Trophoblast cell (in vitro differentiated cells and primary cell): ENCODE data around the gene SAMD14.

Experiments used
- DNase-seq, 2 donors: peaks; one replicate each; pipeline ENCODE4 v3.0.0-alpha.2; 2016
- H2AFZ ChIP-seq: 2 replicates; pipeline ENCODE4 v1.6.1; 2013; ENCODE audit warnings: low read length, moderate library complexity, mild to moderate bottlenecking; ENCODE audit not compliant: insufficient read depth, poor library complexity
- H2AK5ac ChIP-seq: 2 replicates; pipeline ENCODE4 v1.6.1; 2013; ENCODE audit warnings: mild to moderate bottlenecking, low read length
- H2BK120ac ChIP-seq: 2 replicates; pipeline ENCODE4 v1.6.1; 2013; ENCODE audit warnings: low read length, mild to moderate bottlenecking, moderate library complexity; ENCODE audit not compliant: insufficient read depth, poor library complexity
- H2BK12ac ChIP-seq: 2 replicates; pipeline ENCODE4 v1.6.1; 2013; ENCODE audit warnings: mild to moderate bottlenecking, low read length, moderate library complexity
- H2BK5ac ChIP-seq: 2 replicates; pipeline ENCODE4 v1.6.1; 2013; ENCODE audit warnings: low read length, low read depth, moderate library complexity, mild to moderate bottlenecking; ENCODE audit not compliant: poor library complexity
- H3K14ac ChIP-seq: 2 replicates; pipeline ENCODE4 v1.6.1; 2013; ENCODE audit warnings: mild to moderate bottlenecking, low read length
- H3K18ac ChIP-seq: 2 replicates; pipeline ENCODE4 v1.6.1; 2013; ENCODE audit warnings: mild to moderate bottlenecking, low read length
- H3K23ac ChIP-seq: 2 replicates; pipeline ENCODE4 v1.6.1; 2013; ENCODE audit warnings: low read length
- H3K27ac ChIP-seq: 2 replicates; pipeline ENCODE4 v1.5.1; 2013; ENCODE audit warnings: low read depth, mild to moderate bottlenecking, inconsistent platforms, low read length, moderate library complexity
- H3K27me3 ChIP-seq: 2 replicates; pipeline ENCODE4 v1.6.1; 2013; ENCODE audit warnings: inconsistent platforms, mild to moderate bottlenecking, low read length, moderate library complexity; ENCODE audit not compliant: insufficient read depth
- H3K36me3 ChIP-seq, 2 experiments: 1 replicate in 1 of 2; 2 replicates in 1 of 2; pipeline ENCODE4 v1.6.1; 2013; ENCODE audit warnings: low read length in 2 of 2, mild to moderate bottlenecking in 2 of 2, moderate library complexity in 1 of 2; ENCODE audit not compliant: insufficient read depth in 2 of 2, control insufficient read depth in 1 of 2
- H3K4ac ChIP-seq: 2 replicates; pipeline ENCODE4 v1.6.1; 2013; ENCODE audit warnings: low read depth, mild to moderate bottlenecking, low read length, moderate library complexity
- H3K4me1 ChIP-seq, 2 experiments: 1 replicate in 1 of 2; 2 replicates in 1 of 2; pipeline ENCODE4 v1.6.1; 2013; ENCODE audit warnings: low read length in 2 of 2, mild to moderate bottlenecking in 2 of 2, moderate library complexity in 1 of 2; ENCODE audit not compliant: insufficient read depth in 2 of 2, control insufficient read depth in 1 of 2
- H3K4me2 ChIP-seq: 2 replicates; pipeline ENCODE4 v1.6.1; 2013; ENCODE audit warnings: inconsistent platforms, mild to moderate bottlenecking, low read length, moderate library complexity
- H3K4me3 ChIP-seq: 2 replicates; pipeline ENCODE4 v1.5.1; 2013; ENCODE audit warnings: mild to moderate bottlenecking, low read depth, low read length, inconsistent platforms
- H3K79me1 ChIP-seq: one replicate; pipeline ENCODE4 v1.6.1; 2013; ENCODE audit warnings: low read length
- H3K79me2 ChIP-seq: 2 replicates; pipeline ENCODE4 v1.6.1; 2013; ENCODE audit warnings: low read length, mild to moderate bottlenecking; ENCODE audit not compliant: control insufficient read depth, insufficient read depth, poor library complexity
- H3K9ac ChIP-seq: 2 replicates; pipeline ENCODE4 v1.6.1; 2013; ENCODE audit warnings: mild to moderate bottlenecking, low read length
- H3K9me3 ChIP-seq: 2 replicates; pipeline ENCODE4 v1.6.1; 2013; ENCODE audit warnings: low read depth, mild to moderate bottlenecking, control low read depth, inconsistent platforms, low read length; ENCODE audit not compliant: insufficient read depth
- H4K12ac ChIP-seq: 2 replicates; pipeline ENCODE4 v1.6.1; 2013; ENCODE audit warnings: low read depth, mild to moderate bottlenecking, low read length, moderate library complexity
- H4K8ac ChIP-seq: 2 replicates; pipeline ENCODE4 v1.6.1; 2013; ENCODE audit warnings: low read depth, mild to moderate bottlenecking, low read length, moderate library complexity
- H4K91ac ChIP-seq: one replicate; pipeline ENCODE4 v1.6.1; 2013; ENCODE audit warnings: low read depth, mild to moderate bottlenecking, low read length, moderate library complexity
- WGBS: extraction: QIAGEN DNeasy Blood & Tissue Kit; methylation state at CpG from one replicate; pipeline ENCODE4 v1.1.7; 2013; ENCODE audit warnings: missing lambda C conversion rate; ENCODE audit not compliant: insufficient read length, insufficient coverage; ENCODE audit errors: extremely low coverage; 5-methylcytosine and 5-hydroxymethylcytosine counted together

SAMD14 gene

DNA sequence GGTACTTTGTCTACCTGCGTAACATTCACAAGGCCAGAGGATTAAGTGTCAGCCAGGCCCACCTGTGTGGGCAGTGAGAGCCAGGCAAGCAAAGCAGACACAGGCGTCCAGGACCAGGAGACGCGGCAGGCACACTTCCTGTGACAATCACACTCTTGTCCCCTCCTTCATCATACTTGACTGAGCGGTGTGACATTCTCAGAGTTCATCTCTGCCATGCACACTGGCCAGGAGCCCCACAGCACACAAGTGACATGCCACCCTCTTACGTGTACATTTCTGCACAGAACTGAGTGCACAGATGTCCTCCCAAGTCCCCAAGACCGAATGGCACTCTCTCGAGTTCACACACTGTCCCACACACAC, 11.8 kb upstream of the SAMD14 start:
- Histone ChIP-seq H3K4me3 (no peak overlapping the region), H4K8ac (no peak overlapping the region), H3K79me1 (no peaks in the 10 kb centered on the region), H3K9ac (no peak overlapping the region), H3K23ac (no peak overlapping the region), H4K12ac (no peak overlapping the region), H3K9me3 (peaks cover 3% of the 10 kb centered on the region), H3K4me2 (no peak overlapping the region), H3K36me3 (peaks cover 86 to 91% of the 10 kb centered on the region in 2 experiments), H2AK5ac (no peak overlapping the region), H3K79me2 (no peaks in the 10 kb centered on the region), H3K27ac (no peak overlapping the region), H4K91ac (no peak overlapping the region), H2BK5ac (no peak overlapping the region), H2BK12ac (no peak overlapping the region), H3K18ac (no peak overlapping the region), H3K4me1 (peaks cover 0 to 2% of the 10 kb centered on the region in 2 experiments), H2AFZ (no peak overlapping the region), H2BK120ac (no peak overlapping the region), H3K4ac (no peak overlapping the region), H3K27me3 (no peaks in the 10 kb centered on the region), H3K14ac (no peak overlapping the region)
- DNase-seq = no peak
- WGBS = no CpG with 5 or more reads among the region's 8 CpGs

- Histone ChIP-seq H3K9ac (no peak overlapping the region), H3K27ac (no peak overlapping the region), H3K9me3 (peaks cover 3% of the 10 kb centered on the region), H2BK12ac (no peak overlapping the region), H2BK120ac (no peak overlapping the region), H2AFZ (no peak overlapping the region), H3K18ac (no peak overlapping the region), H3K79me2 (no peaks in the 10 kb centered on the region), H3K23ac (no peak overlapping the region), H3K4me2 (no peak overlapping the region), H4K12ac (no peak overlapping the region), H3K4me3 (peak overlapping the region; percentile 34), H3K36me3 (peaks cover 92% of the 10 kb centered on the region in 2 experiments), H4K8ac (no peak overlapping the region), H3K79me1 (no peaks in the 10 kb centered on the region), H2BK5ac (no peak overlapping the region), H4K91ac (no peak overlapping the region), H3K4me1 (peaks cover 0 to 2% of the 10 kb centered on the region in 2 experiments), H3K27me3 (no peaks in the 10 kb centered on the region), H3K4ac (no peak overlapping the region), H3K14ac (no peak overlapping the region), H2AK5ac (no peak overlapping the region)
- no CpG with 5 or more reads among the region's 16 CpGs for WGBS
- no peak for DNase-seq
Measured at GRCh38 chr17:50141026-50141744, 11.2 kb upstream of the SAMD14 start.

- peak; percentile 42 to 73 for DNase-seq
- H3K9ac ChIP-seq = no peak overlapping the region
- peaks cover 3% of the 10 kb centered on the region for H3K9me3 ChIP-seq
- no peak overlapping the region for H3K14ac ChIP-seq
- H3K36me3 ChIP-seq = peaks cover 95 to 96% of the 10 kb centered on the region in 2 experiments
- no peak overlapping the region for H3K18ac ChIP-seq
- H4K8ac ChIP-seq = no peak overlapping the region
- H2BK12ac ChIP-seq = no peak overlapping the region
- no peaks in the 10 kb centered on the region for H3K79me1 ChIP-seq
- no peak overlapping the region for H3K27ac ChIP-seq
- H2BK5ac ChIP-seq = no peak overlapping the region
- no peak overlapping the region for H2AFZ ChIP-seq
- no CpG with 5 or more reads among the region's 19 CpGs for WGBS
- H3K4me3 ChIP-seq = no peak overlapping the region
- no peak overlapping the region for H3K4me2 ChIP-seq
- H4K91ac ChIP-seq = no peak overlapping the region
- no peaks in the 10 kb centered on the region for H3K27me3 ChIP-seq
- peaks cover 0 to 2% of the 10 kb centered on the region in 2 experiments for H3K4me1 ChIP-seq
- no peak overlapping the region for H2AK5ac ChIP-seq
- no peak overlapping the region for H3K23ac ChIP-seq
- H3K4ac ChIP-seq = no peak overlapping the region
- H3K79me2 ChIP-seq = no peaks in the 10 kb centered on the region
- no peak overlapping the region for H4K12ac ChIP-seq
- H2BK120ac ChIP-seq = no peak overlapping the region
Measured at GRCh38 chr17:50139950-50140885, 10.3 kb upstream of the SAMD14 start.

DNA sequence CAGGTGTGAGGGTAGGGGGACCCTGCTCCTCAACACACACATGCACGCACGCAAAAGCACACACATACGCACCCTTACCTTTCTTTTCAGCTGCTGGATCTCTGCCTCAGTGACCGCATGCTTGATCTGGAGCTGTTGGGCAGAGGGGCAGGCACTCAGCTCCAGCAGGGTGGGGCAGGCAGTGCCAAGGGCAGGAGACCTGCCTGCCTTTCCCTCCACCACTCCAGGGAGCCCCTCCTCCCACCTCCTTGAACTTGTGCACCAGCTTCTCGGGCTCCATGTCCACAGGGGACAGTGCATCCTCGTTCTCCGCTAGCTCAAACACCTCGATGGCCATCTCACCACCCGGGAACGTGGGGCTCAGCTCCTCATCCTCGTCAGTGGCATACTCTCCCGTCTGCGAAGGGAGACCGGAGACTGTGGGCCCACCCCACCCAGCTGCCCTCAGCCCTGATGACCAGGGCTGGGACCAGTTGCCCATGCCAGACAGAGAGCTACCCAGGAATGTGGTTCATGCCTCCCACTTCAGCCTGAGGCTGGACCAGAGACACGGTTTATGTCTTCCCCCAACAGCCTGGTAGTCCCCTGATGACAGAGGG, 9.3 kb upstream of the SAMD14 start:
- Histone ChIP-seq H3K36me3 (peaks cover 94% of the 10 kb centered on the region in 2 experiments), H4K8ac (no peak overlapping the region), H3K79me2 (no peaks in the 10 kb centered on the region), H3K23ac (no peak overlapping the region), H2AFZ (no peak overlapping the region), H3K4me3 (no peak overlapping the region), H4K12ac (no peak overlapping the region), H3K27me3 (no peaks in the 10 kb centered on the region), H2BK12ac (no peak overlapping the region), H3K9me3 (peaks cover 3% of the 10 kb centered on the region), H3K4ac (no peak overlapping the region), H3K79me1 (no peaks in the 10 kb centered on the region), H4K91ac (no peak overlapping the region), H2BK120ac (no peak overlapping the region), H3K4me2 (no peak overlapping the region), H3K9ac (no peak overlapping the region), H3K4me1 (peaks cover 0 to 4% of the 10 kb centered on the region in 2 experiments), H2AK5ac (no peak overlapping the region), H3K14ac (no peak overlapping the region), H3K27ac (no peak overlapping the region), H2BK5ac (no peak overlapping the region), H3K18ac (peak overlapping the region; percentile 4)
- DNase-seq = no peak
- WGBS = no CpG with 5 or more reads among the region's 15 CpGs
